ENCODE data around the gene SEC14L1. TPM values are rescaled to one million over a fixed set of nuclear protein-coding genes. Genes with fewer than 3 reads are reported as not detected.

Gene SEC14L1
- total RNA-seq, 4 donors from 2014 or later: 51.1 to 113 (median 81.7) TPM

GRCh38 chr17:77233635-77234334 lies 93.0 kb downstream of the SEC14L1 start:
- Histone ChIP-seq H3K36me3 (no peaks in the 10 kb centered on the region), H3K27ac (peak overlapping the region in 2 of 4 donors; percentile 12 to 63), H3K27me3 (no peaks in the 10 kb centered on the region), H3K4me1 (peaks cover 0 to 19% (median 6%) of the 10 kb centered on the region in 4 donors), H3K9me3 (no peaks in the 10 kb centered on the region), H3K4me3 (no peak overlapping the region)
- WGBS, 2 donors: 83 to 86% methylated on average over 21 of the region's 21 CpGs
- DNase-seq (ENCODE audit: low spot score in 2 of 2): no peak
- TF ChIP-seq CTCF (IDR thresholded peaks at IDR 0.05) (no peak), EP300 (IDR thresholded peaks at IDR 0.05) (no peak), POLR2A (IDR thresholded peaks at IDR 0.05) (no peak)

GRCh38 chr17:77234695-77235094 lies 93.9 kb downstream of the SEC14L1 start:
- H3K4me1 ChIP-seq: peaks cover 0 to 19% (median 6%) of the 10 kb centered on the region in 4 donors
- H3K9me3 ChIP-seq: no peaks in the 10 kb centered on the region
- peak overlapping the region in 1 of 4 donors; percentile 35 for H3K4me3 ChIP-seq
- peak overlapping the region in 3 of 4 donors; percentile 63 to 86 (median 81) for H3K27ac ChIP-seq
- TF ChIP-seq EP300 (IDR thresholded peaks at IDR 0.05) (no peak), CTCF (IDR thresholded peaks at IDR 0.05) (no peak), POLR2A (IDR thresholded peaks at IDR 0.05) (no peak)
- no peaks in the 10 kb centered on the region for H3K36me3 ChIP-seq
- no peak for DNase-seq (ENCODE audit: low spot score in 2 of 2)
- WGBS, 2 donors: 88 to 89% methylated on average over 9 of the region's 9 CpGs
- no peaks in the 10 kb centered on the region for H3K27me3 ChIP-seq

GRCh38 chr17:77235370-77235941 lies 94.7 kb downstream of the SEC14L1 start:
- Histone ChIP-seq H3K27ac (peak overlapping the region in 3 of 4 donors; percentile 63 to 86 (median 81)), H3K4me3 (peak overlapping the region in 1 of 4 donors; percentile 35), H3K4me1 (peaks cover 0 to 19% (median 6%) of the 10 kb centered on the region in 4 donors), H3K27me3 (no peaks in the 10 kb centered on the region), H3K36me3 (no peaks in the 10 kb centered on the region), H3K9me3 (no peaks in the 10 kb centered on the region)
- peak in 1 of 2 donors; percentile 61 for TF ChIP-seq EP300 (IDR thresholded peaks at IDR 0.05)
- TF ChIP-seq POLR2A (IDR thresholded peaks at IDR 0.05): peak in 1 of 2 donors; percentile 12
- no peak for TF ChIP-seq CTCF (IDR thresholded peaks at IDR 0.05)
- DNase-seq (ENCODE audit: low spot score in 2 of 2): peak in 1 of 2 donors; percentile 50
- WGBS, 2 donors: 16 to 19% methylated on average over 15 of the region's 15 CpGs

- no peaks in the 10 kb centered on the region for H3K27me3 ChIP-seq
- no peak overlapping the region for H3K4me3 ChIP-seq
- H3K36me3 ChIP-seq: no peaks in the 10 kb centered on the region
- no peak overlapping the region for H3K27ac ChIP-seq
- peaks cover 0 to 24% (median 6%) of the 10 kb centered on the region in 4 donors for H3K4me1 ChIP-seq
- WGBS, 2 donors: 87 to 88% methylated on average over 13 of the region's 13 CpGs
- TF ChIP-seq CTCF (IDR thresholded peaks at IDR 0.05): no peak
- no peak for TF ChIP-seq EP300 (IDR thresholded peaks at IDR 0.05)
- no peak for TF ChIP-seq POLR2A (IDR thresholded peaks at IDR 0.05)
- H3K9me3 ChIP-seq: no peaks in the 10 kb centered on the region
- no peak for DNase-seq (ENCODE audit: low spot score in 2 of 2)
Measured at GRCh38 chr17:77237232-77238008, 96.7 kb downstream of the SEC14L1 start.
